NCI-H460 (cell line): ENCODE results near the gene INVS. TPM values are rescaled to one million over a fixed set of nuclear protein-coding genes. Genes with fewer than 3 reads are reported as not detected.

Experiments
- DNase-seq: peaks from one replicate; pipeline ENCODE4 v3.0.0-alpha.2; 2016; ENCODE audit warnings: low read depth; ENCODE audit errors: extremely low read depth
- total RNA-seq: library from RNA; depleted of rRNA; stranded (reverse); fragments of >200 nt; shearing (Covaris generic); gene quantifications from 2 replicates; pipeline ENCODE4 v1.2.3, GENCODE V29; 2014

Gene INVS
- total RNA-seq, 1 experiment from 2014 or later: 27.2 TPM

GRCh38 chr9:100240512-100240911 is 141.5 kb downstream of the INVS start:
- no peak for DNase-seq

GRCh38 chr9:100267211-100267610 is 168.2 kb downstream of the INVS start:
- DNase-seq: no peak

GRCh38 chr9:100268271-100268670 is 169.2 kb downstream of the INVS start:
- no peak for DNase-seq

GRCh38 chr9:100269656-100270055 is 170.6 kb downstream of the INVS start:
- no peak for DNase-seq

- DNase-seq: no peak
Observed at GRCh38 chr9:100277166-100277979, 178.3 kb downstream of the INVS start.

GRCh38 chr9:100281066-100281465 is 182.0 kb downstream of the INVS start:
- DNase-seq: no peak

- DNase-seq: no peak
Observed at GRCh38 chr9:100281676-100282387, 182.8 kb downstream of the INVS start.

- DNase-seq: no peak
Observed at GRCh38 chr9:100282388-100282719, 183.3 kb downstream of the INVS start.

- no peak for DNase-seq
Observed at GRCh38 chr9:100284247-100284646, 185.2 kb downstream of the INVS start.

- DNase-seq: no peak
Observed at GRCh38 chr9:100285080-100285479, 186.0 kb downstream of the INVS start.

GRCh38 chr9:100285601-100286000 is 186.6 kb downstream of the INVS start:
- no peak for DNase-seq

- no peak for DNase-seq
Observed at GRCh38 chr9:100286257-100286656, 187.2 kb downstream of the INVS start.

GRCh38 chr9:100287186-100287585 is 188.1 kb downstream of the INVS start:
- no peak for DNase-seq

- DNase-seq: no peak
Observed at GRCh38 chr9:100290714-100291113, 191.7 kb downstream of the INVS start.

GRCh38 chr9:100292414-100292813 is 193.4 kb downstream of the INVS start:
- DNase-seq: no peak

GRCh38 chr9:100294341-100294740 is 195.3 kb downstream of the INVS start:
- no peak for DNase-seq

- no peak for DNase-seq
Observed at GRCh38 chr9:100294806-100295205, 195.8 kb downstream of the INVS start.

- no peak for DNase-seq
Observed at GRCh38 chr9:100295240-100295639, 196.2 kb downstream of the INVS start.

- no peak for DNase-seq
Observed at GRCh38 chr9:100296407-100296806, 197.4 kb downstream of the INVS start.

GRCh38 chr9:100298378-100298777 is 199.3 kb downstream of the INVS start:
- no peak for DNase-seq

GRCh38 chr9:100303747-100304146 is 204.7 kb downstream of the INVS start:
- no peak for DNase-seq

GRCh38 chr9:100306283-100306682 is 207.2 kb downstream of the INVS start:
- DNase-seq: no peak
